NCI-H146 (cell line): Measurements from ENCODE around the gene STT3B.
"Not testable (repeated sequence)": the region's sequence is repeated elsewhere in the genome, so short reads cannot be mapped to it uniquely, and the experiment has no call there.

Source experiments
- DNase-seq: peaks from one replicate; lab custom pipeline; 2025; lab: John Stamatoyannopoulos, UW

Gene STT3B

DNA sequence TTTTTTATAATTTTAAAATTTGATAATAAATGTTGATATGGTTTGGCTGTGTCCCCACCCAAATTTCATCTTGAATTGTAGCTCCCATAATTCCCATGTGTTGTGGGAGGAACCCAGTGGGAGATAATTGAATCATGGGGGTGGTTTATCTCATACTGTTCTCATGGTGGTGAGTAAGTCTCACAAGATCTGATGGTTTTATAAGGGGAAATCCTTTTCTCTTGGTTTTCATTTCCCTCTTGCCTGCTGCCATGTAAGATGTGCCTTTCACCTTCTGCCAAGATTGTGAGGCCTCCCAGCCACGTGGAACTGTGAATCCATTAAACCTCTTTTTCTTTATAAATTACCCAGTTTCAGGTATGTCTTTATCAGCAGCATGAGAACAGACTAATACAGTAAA is 72.6 kb downstream of the STT3B start:
- not testable (repeated sequence) for DNase-seq

GRCh38 chr3:31606453-31606852 is 73.7 kb downstream of the STT3B start:
- no peak for DNase-seq

GRCh38 chr3:31610700-31611275 is 78.1 kb downstream of the STT3B start:
- no peak for DNase-seq

DNA sequence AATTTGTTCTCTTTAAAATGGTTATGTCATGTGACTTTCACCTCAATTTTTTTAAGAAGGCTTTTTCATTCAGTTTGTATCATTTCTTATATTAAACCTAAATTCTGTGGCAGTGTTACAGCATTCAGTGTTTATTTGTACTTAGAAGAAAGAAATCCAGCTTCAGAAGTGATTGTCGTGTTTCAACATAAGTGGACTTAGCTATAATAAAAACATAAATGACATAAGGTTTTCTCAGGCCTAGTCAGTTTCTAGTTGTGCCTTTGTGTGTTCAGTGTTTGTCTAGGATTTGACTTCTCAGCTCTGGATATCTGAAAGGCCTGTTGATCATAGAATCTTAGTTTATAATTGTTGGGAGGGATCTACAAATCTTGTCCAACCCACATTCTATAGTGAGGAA is 80.5 kb downstream of the STT3B start:
- no peak for DNase-seq

DNA sequence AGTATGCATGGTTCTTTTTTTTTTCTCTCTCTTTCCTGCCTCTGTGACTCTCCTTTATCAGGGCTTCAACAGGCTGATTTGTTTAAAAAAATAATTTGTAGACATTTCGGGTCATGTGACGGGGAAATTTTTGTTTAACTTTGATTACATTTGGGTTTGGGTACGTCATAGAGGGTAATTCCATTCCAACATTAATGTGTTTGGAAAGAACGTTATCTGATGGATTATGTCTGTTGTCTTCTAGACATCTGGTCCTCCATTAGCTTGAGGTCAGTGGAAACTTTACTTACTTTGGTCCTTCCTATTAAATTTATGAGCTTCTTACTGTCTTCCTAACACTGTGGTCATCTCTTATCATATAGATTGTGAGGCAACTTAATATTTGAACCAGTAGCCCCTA is 80.9 kb downstream of the STT3B start:
- no peak for DNase-seq

DNA sequence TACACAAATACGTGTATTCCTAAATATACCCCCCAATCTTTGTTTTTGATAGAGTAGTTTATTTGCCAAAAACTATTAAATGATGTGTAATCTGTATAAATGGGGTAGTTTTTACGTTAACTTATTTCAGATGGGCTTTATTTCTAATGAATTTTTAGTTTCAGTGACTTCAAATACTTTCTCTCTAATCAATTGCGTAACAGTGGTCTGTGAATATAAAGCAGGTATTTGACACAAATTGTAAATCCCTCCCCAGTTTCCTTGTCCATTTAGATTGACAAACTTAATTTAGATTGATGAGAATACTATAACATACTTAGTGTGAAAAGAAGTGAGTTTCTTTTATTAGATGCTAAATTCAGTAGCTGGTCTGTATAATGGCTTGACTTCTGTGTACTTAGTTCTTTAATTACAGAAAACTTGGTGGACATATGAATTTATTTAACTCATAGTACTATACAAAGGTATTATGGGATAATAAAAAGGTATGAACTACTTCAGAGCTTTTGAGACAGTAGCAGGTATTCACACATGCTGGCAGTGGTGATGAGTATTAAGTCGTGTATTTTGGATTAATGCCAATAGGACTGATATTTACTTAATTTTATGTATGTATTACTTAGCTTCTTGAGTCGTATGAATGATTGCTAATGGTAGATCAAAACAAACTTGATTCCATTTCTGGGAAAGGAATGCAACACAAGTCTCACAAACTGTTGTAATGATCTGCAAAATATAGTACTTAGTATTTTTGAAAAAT is 81.6 kb downstream of the STT3B start:
- DNase-seq, result peak; percentile 45

- peak; percentile 50 for DNase-seq
Measured at GRCh38 chr3:31615071-31615875, 82.5 kb downstream of the STT3B start.

DNA sequence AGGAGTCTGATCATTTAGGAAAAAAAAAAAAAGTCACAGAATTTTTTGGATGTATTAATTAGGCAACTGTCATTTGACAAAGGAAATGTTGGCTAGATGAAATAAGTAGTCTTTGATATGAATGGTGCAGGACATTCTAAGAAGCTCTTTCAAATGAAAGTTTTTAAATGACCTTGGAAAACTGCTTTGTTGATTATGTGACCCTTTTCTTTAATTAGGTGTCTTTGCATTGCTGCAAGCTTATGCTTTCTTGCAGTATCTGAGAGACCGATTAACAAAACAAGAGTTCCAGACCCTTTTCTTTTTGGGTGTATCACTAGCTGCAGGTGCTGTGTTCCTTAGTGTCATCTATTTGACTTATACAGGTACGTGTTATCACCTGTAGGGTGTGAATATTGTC is 84.0 kb downstream of the STT3B start:
- no peak for DNase-seq

GRCh38 chr3:31620656-31621055 is 87.9 kb downstream of the STT3B start:
- DNase-seq, result no peak

GRCh38 chr3:31621314-31621713 is 88.6 kb downstream of the STT3B start:
- DNase-seq, result no peak

GRCh38 chr3:31622636-31623288 is 90.0 kb downstream of the STT3B start:
- no peak for DNase-seq

DNA sequence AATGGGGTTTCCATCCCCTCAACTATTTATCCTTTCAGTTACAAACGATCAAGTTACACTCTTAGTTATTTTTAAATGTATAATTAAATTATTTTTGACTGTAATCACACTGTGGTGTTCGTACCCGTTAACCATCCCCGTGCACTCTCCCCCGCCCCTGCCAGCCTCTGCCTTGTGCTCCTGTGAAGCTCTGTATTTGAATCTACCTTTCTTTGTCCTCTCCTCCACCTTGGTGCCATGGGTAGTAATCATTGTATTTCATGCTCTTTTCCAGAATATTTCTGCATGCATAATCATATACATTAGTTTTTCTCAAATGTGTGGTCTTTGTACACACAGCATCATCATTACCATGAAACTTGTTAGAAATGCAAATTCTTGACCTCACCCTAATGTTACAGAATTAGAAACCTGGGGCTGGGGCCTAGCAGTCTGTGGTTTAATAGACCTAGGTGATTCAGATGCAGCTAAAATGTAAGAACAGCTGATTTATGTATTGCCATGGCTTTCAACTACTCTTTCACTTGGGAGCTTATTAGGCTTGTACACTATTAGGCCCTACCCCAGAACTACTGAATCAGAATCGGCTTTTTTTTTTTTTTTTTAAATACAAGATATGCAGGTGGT is 91.5 kb downstream of the STT3B start:
- no peak for DNase-seq

DNA sequence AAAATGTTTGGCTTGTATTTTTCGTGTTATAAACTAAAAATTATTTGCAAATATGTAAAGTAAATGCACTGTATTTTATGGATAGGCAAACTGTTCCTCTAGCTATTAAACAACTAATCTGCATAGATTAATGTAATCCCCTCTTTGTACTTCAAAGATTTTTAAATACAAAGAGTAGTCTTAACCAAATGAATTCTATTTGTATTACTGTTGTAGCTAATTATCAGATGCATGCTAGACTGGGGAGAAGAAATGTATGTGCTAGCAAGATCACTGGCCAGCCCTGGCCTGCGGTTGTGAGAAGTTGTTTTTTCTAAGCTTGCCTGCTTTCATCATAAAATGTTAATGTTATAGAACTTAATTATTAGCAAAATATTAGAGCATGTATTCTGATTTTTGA is 92.6 kb downstream of the STT3B start:
- no peak for DNase-seq

DNA sequence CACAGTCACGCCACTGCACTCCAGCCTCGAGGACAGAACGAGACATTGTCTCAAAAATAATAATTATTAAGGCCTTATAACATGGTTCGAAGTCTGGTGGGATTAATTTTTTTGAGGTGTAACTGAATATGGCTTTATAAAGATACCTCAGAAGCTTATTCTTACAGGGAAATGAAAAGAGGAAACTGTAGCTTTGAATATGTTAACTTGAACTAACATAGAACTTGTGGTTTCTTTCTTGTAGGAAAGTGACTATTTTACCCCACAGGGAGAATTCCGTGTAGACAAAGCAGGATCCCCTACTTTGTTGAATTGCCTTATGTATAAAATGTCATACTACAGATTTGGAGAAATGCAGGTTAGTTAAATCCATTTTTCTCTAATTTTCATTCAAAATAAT is 96.3 kb downstream of the STT3B start:
- no peak for DNase-seq

GRCh38 chr3:31634476-31634875 is 101.8 kb downstream of the STT3B start:
- no peak for DNase-seq

DNA sequence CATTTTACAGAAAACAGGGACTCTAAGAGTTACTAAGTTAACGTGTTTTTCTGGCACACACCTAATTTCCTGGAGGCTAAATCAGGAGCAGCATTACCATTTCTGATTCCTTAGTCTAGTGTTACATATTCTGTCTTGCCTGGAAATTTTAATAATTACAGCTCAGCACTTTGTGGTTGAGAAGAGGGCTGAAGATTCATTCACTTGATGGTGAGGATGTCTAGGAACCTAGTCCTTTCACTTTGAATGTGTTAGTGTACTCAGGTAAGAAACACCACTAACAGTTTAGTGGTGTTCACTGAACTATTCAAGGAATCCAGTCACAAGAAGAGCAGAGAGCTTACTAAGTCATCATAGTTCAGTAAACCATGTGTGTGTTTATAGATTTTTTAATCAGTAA is 102.8 kb downstream of the STT3B start:
- no peak for DNase-seq

GRCh38 chr3:31636049-31636448 is 103.3 kb downstream of the STT3B start:
- DNase-seq, result no peak

GRCh38 chr3:31636694-31637442 is 104.1 kb downstream of the STT3B start:
- DNase-seq, result no peak

GRCh38 chr3:31639828-31640227 is 107.1 kb downstream of the STT3B start:
- no peak for DNase-seq

DNA sequence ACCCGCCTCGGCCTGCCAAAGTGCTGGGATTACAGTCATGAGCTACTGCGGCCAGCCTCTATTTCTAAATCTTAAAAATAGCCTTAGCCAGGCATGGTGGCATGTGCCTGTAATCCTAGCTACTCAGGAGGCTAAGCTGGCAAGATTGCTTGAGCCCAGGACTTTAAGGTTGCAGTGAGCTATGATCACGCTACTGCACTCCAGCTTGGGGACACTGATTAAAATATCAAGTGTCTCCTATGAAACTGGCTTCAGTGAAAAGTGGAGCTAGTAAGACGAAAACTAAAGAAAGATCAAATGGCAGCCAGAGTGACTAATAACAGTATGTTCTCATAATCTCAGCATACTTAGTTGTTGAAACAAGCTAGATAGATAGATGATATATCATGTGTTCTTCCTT is 112.5 kb downstream of the STT3B start:
- no peak for DNase-seq

- DNase-seq, result no peak
Measured at GRCh38 chr3:31648286-31648968, 115.7 kb downstream of the STT3B start.
